GM21423 (cell line): ENCODE measurements around the gene GDPGP1.

Experiments used
- ATAC-seq: cut with Tn5 transposase; IDR thresholded peaks from one replicate; pipeline ENCODE4 v1.9.1; 2021; ENCODE audit warnings: mild to moderate bottlenecking, moderate library complexity; ENCODE audit not compliant: unreplicated experiment

Gene GDPGP1

GRCh38 chr15:90223441-90224165 lies 10.4 kb upstream of the GDPGP1 start:
- no peak for ATAC-seq

GRCh38 chr15:90225047-90225446 lies 9.0 kb upstream of the GDPGP1 start:
- ATAC-seq, result no peak

GRCh38 chr15:90225504-90226234 lies 8.3 kb upstream of the GDPGP1 start:
- no peak for ATAC-seq

GRCh38 chr15:90227336-90227735 lies 6.7 kb upstream of the GDPGP1 start:
- no peak for ATAC-seq

GRCh38 chr15:90227816-90228772 lies 5.9 kb upstream of the GDPGP1 start:
- no peak for ATAC-seq

- ATAC-seq, result no peak
These were observed 5.0 kb upstream of the GDPGP1 start for GRCh38 chr15:90228960-90229359.

GRCh38 chr15:90230071-90230494 lies 3.9 kb upstream of the GDPGP1 start:
- no peak for ATAC-seq

- no peak for ATAC-seq
These were observed 3.4 kb upstream of the GDPGP1 start for GRCh38 chr15:90230610-90231009.

GRCh38 chr15:90231028-90232017 lies 2.7 kb upstream of the GDPGP1 start:
- ATAC-seq, result no peak

- ATAC-seq, result no peak
These were observed 1.8 kb upstream of the GDPGP1 start for GRCh38 chr15:90232196-90232595.

- ATAC-seq, result no peak
These were observed 1.0 kb upstream of the GDPGP1 start for GRCh38 chr15:90232941-90233386.

- peak; percentile 87 for ATAC-seq
These were observed 468 bp upstream of the GDPGP1 start, which contains the start of gene CIB1 for GRCh38 chr15:90233387-90234095. Gene CIB1 (minus strand): TSS chr15:90233941. CDS start chr15:90233885, 56 bp downstream.

- ATAC-seq, result no peak
These were observed 5.4 kb downstream of the GDPGP1 start for GRCh38 chr15:90239371-90239770.

- ATAC-seq, result no peak
These were observed 6.8 kb downstream of the GDPGP1 start for GRCh38 chr15:90240856-90241255.

- no peak for ATAC-seq
These were observed 7.6 kb downstream of the GDPGP1 start for GRCh38 chr15:90241343-90242192.

GRCh38 chr15:90243943-90244639 lies 10.1 kb downstream of the GDPGP1 start:
- ATAC-seq, result no peak

GRCh38 chr15:90248789-90249202 lies 14.8 kb downstream of the GDPGP1 start:
- ATAC-seq, result no peak
